ENCODE results near the gene C11orf86.

DNA sequence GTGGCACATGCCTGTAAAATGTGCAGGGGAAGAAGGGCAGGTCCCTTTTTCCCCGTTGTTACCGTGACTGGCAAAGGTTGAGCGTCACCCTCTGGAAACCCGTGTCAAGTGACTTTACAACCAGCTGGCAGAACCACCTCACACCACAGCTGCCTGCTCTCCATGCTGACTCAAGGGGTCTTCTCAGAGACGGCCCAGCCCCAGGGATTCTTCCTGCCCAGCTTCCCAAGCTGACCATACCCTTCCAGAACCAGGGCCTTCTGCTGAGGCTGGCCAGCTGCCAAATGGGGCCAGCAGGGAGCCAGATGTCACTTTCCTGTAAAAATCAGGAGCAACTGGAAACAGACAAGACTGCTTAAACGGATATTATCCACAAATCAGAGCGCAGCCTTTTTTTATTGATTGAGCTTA is 23.2 kb upstream of the C11orf86 start:
- TF ChIP-seq, protein P1, sequence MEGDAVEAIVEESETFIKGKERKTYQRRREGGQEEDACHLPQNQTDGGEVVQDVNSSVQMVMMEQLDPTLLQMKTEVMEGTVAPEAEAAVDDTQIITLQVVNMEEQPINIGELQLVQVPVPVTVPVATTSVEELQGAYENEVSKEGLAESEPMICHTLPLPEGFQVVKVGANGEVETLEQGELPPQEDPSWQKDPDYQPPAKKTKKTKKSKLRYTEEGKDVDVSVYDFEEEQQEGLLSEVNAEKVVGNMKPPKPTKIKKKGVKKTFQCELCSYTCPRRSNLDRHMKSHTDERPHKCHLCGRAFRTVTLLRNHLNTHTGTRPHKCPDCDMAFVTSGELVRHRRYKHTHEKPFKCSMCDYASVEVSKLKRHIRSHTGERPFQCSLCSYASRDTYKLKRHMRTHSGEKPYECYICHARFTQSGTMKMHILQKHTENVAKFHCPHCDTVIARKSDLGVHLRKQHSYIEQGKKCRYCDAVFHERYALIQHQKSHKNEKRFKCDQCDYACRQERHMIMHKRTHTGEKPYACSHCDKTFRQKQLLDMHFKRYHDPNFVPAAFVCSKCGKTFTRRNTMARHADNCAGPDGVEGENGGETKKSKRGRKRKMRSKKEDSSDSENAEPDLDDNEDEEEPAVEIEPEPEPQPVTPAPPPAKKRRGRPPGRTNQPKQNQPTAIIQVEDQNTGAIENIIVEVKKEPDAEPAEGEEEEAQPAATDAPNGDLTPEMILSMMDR (IDR thresholded peaks at IDR 0.05) = no peak
- TF ChIP-seq POLR2A (IDR thresholded peaks at IDR 0.05) = no peak

All from testis (tissue), 2 donors.